Left lobe of liver (tissue), 2 donors: ENCODE measurements around the gene CPNE9. TPM values are rescaled to one million over a fixed set of nuclear protein-coding genes. Genes with fewer than 3 reads are reported as not detected.
A peak's percentile ranks its signal among the peaks of the same experiment; 100 is the strongest.

Source experiments
- ATAC-seq: fragments of 200-7000 bp; cut with Tn5 transposase; one replicate; pipeline ENCODE4 v1.9.1; 2020; ENCODE audit warnings: mild to moderate bottlenecking, moderate library complexity
- DNase-seq: peaks from one replicate; pipeline ENCODE4 v3.0.0-alpha.2; 2020; ENCODE audit warnings: low spot score
- total RNA-seq: library from RNA; stranded (reverse); gene quantifications from one replicate; pipeline ENCODE4 v1.2.1, GENCODE V29; 2021
- donor health status: DM: no; HTN: no; CAD: no; lungs with moderate emphysema.
- donor health status: DM: no; HTN: yes; CAD: no.

The CPNE9 gene
- total RNA-seq, 1 donor from 2014 or later = not detected

DNA sequence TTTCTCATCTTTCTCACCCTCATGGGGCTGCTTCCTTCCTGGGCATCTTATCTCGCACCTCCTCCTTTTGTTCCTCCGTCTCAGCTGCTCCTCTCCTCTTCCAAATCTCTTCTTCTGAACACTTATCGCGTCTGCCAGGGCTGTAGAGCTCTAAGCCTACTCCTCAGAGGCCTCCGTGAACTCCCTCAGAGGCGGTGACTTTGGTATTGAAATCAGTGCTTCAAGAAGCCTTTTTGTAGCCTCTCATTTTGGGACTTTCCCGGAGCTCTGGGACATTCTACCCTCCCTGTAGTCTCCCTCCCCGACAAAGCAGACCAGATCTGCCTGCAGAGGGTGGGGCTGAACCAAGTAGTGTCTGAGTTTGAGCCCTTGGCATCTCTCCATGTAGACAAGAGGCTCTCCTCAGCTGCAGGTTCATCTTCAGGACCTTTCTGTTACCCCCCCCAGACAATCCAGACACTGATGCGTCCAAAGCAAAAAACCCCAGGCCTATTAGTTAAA is 17.5 kb upstream of the CPNE9 start:
- DNase-seq = no peak
- ATAC-seq = no peak

DNA sequence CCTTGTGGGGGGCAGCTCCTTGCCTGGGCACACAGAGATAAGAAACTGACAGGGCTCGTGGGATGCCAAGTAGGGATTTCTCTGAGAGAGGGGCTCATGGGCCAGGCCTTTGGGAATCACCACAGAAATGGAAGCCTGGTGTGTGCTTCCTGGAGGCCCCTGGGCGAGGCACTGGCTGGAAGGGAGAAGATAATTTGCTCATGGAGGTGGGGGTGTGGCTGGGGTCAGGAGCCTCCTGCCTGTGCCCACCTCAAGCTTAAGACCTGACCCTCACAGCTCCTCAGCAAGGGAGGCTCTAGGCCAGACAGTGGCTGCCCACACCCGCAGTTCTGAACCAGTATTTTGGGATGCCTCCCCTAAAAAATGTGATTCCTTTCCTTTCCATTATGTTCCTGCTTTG is 16.9 kb upstream of the CPNE9 start:
- DNase-seq = no peak

DNA sequence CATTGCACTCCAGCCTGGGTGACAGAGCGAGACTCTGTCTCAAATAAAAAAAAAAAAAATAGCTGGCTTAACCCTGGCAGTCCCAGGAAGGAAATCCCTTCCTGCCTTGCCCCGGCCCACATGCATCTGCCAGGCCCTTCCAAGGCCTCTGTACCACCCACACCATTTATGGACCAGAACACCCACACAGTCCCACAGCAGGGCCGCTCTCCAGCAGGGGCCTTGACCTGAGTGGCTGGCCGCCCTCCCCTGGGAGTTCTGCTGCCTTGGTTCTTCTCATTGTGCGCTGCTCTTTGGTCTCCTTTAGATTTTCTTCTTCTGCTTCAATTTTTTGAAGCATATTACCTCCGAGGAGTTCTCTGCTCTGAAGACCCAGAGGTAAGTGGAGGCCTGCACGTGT is 16.1 kb upstream of the CPNE9 start:
- no peak for DNase-seq

More for the DNA sequence above, 16.9 kb upstream of the CPNE9 start:
- no peak for ATAC-seq

DNA sequence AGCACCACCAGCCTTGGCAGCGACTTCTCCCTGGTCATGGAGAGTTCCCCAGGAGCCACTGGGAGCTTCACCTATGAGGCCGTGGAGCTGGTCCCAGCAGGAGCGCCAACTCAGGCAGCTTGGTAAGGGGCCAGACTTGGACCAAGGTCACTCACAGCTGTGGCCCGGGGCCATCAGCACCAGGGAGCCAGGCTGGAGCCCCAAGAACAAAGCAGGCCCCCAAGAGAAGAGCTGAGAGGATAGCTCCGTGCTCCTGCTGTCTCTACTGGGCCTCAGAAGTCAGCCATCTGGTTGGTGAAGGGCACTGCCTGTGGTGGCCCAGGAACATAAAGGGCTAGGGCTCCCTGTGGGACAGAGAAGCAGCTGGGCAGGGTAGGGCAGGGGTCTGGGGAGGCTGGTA is 14.7 kb upstream of the CPNE9 start:
- no peak for DNase-seq
- ATAC-seq = no peak

More for the DNA sequence above, 16.1 kb upstream of the CPNE9 start:
- ATAC-seq = no peak

DNA sequence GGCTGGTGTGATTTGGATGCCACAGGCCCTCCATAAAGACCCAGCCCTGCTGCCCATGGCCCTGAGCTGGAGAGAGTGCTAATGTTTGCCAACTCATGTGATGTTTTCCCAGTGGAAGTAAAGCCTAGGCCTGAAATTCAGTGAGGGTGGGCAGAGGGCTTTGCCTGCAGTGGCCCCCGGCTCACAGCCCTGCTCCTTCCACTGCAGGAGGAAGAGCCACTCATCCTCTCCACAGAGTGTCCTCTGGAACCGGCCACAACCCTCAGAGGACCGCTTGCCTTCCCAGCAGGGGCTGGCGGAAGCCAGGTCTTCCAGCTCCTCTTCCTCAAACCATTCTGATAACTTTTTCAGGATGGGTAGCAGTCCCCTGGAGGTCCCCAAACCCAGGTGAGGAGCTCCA is 13.9 kb upstream of the CPNE9 start:
- DNase-seq (no peak), ATAC-seq (no peak)

DNA sequence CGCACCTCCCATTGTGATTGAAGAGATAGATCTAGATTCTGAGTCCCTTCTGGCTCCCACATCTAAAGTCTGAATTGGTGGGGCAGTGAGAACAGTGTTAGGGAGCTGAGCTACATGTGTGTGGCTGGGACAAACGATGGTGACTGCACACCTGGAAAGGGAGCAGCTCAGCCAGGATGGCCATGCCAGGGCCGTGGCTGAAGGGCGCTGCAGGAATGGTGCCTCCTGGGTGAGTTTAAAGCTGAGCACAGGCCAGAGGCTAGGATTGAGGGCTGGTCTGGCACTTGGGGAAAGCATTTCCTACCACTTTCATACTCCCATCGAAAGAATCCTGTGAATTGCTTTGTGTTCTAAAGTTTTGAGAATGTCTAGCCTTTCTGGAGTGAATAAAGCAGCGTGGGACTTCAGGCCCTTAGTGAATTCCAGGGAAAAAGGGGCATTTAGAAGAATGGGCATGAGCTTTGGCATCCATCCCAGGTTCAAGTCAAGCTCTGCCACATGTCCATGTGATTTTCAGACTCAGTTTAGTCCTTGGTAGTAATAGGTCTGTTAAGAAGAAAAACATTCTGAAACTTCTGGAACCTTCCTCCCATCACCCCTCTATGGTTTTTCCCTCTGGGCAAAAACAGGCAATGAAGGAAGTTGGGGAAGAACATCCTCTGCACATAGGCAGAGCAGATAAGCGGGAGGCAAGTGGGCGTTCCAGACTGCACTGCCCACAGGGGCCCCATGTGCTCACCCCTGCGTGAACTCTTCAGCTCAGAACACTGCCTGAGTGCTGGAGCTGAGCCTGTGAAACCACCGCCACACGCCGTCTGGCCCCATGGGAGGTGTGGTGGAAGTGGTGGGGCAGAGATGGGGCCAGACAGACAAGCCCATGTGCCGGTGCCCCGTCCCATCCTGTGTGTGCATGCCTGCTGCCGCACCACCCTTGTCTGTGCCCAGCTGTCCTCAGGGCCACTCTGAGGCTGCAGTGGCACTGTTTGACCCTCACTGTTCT is 12.9 kb upstream of the CPNE9 start:
- no peak for DNase-seq
- peak; percentile 34 for ATAC-seq

DNA sequence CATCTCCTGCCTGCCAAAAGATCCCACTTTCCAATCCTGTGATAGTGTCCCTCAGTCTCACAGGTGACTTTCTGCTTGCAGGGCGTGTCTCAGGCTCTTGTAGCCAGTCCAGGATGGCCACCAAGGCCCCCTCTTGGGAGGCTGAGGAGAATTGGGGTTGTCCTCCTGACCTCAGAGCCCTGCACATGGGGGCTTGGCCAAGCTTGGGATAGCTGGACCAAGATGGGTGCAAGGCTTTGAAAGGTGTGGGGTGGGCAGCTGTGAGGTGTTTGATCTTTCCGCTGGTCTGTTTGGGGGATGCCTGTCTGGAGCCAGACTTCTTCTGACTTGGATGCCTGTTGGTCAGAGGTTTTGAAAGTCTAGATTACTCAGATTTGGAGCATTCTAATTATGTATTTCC is 12.0 kb upstream of the CPNE9 start:
- DNase-seq = no peak
- no peak for ATAC-seq

DNA sequence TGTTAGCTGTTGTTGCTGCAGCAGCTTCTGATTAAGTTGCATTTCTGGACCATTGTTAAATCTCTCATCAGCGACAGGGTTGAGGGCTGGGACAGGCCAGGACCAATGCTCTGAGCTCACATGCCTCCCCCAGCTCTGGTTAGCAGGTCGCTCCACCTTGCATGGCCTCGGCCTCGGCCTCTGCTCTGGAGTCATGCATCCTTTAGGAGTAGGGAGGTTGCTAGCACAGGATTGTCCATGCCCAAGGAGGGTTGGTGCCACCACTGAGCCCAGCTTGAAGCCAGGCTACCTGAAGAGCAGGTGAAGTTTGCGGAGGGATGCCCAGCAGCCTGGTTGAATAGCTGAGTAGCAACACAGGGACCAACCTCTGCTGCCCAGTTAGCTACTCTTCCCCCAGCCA is 11.2 kb upstream of the CPNE9 start:
- ATAC-seq (no peak), DNase-seq (no peak)

DNA sequence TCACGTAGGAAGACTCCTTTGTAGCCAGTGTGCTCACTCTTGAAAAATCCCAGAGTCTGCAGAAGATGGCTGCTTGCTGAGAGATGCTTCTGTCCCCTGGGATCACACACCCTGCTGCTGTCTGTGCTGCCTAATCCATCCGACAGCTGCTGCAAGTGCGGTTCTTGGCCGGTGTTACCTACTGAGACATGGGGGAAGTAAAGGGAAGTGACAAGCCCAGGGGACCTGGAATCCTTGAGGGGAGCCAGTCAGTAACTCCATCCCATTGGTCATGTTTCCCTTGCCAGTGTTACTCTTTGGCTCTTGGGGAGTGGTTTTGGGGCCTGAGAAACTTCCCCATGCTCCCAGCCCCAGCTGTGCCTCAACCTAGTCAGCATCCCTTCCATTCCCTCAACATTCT is 8.3 kb upstream of the CPNE9 start:
- ATAC-seq = no peak
- DNase-seq = no peak

DNA sequence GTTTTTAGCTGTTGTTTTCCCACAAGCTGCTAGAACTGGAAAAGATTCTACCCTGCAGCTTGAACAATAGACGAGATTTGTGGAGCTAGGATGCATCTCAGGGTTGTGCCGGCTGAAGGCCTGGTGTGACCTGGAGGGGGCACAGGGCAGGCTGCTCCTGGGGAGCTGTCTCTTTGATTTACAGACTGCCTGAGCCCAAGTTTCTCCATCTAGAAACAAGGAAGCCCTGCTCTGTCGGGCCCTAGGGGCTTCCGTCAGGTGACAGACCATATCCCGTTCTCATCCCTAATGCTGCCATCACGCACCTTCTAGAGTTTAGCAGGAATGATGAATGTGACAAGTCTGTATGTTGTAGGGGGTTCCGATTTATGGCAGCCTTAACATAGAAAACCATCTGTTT is 7.9 kb upstream of the CPNE9 start:
- no peak for ATAC-seq

DNA sequence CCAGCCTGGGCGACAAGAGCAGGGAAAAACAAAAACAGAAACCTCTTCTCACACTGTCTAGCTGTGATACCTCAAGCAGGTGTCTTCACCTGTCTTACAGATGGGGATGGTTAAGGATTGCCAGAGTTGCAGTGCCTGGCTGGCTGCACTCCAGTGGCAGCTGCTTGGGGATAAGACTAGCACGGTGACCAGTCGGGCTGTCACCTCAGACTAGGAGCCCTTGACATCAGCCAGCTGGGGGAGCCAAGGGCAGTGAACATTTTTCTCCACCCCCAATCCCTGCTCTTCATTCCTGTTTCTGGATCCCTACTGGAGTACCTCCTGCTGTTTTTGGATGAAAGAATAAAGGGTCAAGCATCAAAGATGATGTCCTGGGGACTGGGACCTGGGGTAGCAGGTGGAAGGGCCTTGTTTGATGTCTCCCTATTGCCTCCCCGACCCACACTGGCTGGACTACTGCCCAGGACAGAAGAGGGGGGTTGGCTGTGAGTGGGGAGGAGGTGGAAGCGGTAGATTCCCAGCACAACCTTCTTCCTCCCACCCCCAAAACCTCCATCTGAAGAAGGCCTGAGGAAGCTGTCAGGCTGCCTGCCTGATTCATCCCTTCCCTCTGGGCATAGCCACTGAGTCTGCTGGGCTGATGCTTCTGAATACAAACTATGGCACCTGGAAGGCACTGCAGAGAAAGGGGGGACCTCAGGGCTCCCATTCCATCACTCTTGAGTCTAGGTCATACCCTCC is 7.0 kb upstream of the CPNE9 start:
- no peak for ATAC-seq
- DNase-seq = no peak

More for the DNA sequence above, 7.9 kb upstream of the CPNE9 start:
- no peak for DNase-seq

DNA sequence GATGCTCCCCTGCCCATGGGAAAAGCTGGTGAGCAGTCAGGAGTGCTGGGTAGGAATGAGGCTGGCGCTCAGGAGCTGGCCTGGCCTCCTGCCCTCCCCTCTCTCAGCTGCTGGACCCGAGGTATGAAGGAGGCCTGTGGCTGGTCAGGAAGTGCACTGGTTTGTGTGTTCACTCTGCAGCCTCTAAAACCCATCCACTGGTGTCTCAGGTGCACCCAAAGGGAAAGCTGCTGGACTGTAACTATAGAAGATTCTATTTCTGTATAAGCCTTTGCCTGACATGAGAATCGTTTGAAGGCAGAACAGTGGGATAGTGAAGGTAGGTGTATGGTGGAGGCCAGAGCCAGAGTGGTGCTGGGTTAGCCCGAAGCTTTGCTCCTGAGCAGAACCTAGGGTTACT is 5.7 kb upstream of the CPNE9 start:
- no peak for DNase-seq
- ATAC-seq = no peak

DNA sequence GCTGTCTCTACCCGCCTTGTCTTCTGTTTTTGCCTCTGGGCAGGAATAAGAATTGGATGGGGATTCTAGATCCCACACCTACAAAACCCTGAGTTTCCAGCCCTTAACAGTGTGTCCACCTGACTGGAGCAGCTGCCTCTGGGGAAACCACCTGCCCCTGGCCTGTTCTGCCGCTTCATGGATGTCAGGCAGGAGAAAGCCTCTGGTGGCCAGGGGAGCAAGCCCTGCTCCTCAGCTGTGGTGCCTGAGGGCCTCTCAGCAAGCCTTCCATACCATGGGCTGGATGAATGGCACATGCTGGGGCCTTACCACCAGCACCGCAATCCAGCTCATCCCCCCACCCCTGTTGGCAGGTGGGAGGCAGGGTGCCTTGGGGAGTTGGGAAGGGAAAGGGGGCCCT is 5.3 kb upstream of the CPNE9 start:
- DNase-seq (no peak), ATAC-seq (no peak)

DNA sequence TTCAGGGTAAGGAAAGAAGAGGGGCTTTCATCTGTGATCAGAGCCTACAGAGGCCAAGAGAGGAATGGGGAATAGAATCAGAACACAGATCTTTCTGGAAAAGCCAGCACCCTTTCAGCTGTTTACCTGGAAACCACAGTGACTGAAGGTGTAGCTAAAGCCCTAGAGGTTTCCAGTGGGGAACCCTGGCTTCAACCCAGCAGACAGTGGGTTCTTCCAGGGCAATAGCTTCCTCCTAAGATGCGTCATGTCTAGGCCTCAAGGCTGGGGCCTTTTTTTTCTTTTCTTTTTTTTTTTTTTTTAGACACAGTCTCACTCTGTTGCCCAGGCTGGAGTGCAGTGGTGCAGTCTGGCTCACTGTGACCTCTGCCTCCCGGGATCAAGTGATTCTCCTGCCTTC is 3.1 kb upstream of the CPNE9 start:
- ATAC-seq = no peak
- no peak for DNase-seq

DNA sequence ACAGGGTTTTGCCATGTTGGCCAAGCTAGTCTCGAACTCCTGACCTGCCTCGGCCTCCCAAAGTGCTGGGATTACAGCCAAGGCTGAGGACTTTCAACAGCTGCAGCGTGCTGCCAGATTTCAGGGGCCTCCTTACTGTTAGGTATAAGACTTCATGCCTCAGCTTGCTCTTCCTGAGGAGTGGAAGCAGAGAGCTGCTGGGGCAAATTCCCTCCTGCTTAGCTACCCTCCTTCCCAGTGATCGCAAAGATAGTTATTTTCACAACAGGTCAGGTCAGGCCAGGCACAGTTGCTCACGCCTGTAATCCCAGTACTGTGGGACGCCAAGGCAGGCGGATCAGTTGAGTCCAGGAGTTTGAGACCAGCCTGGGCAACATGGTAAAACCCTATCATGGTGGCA is 2.6 kb upstream of the CPNE9 start:
- DNase-seq = no peak
- no peak for ATAC-seq

DNA sequence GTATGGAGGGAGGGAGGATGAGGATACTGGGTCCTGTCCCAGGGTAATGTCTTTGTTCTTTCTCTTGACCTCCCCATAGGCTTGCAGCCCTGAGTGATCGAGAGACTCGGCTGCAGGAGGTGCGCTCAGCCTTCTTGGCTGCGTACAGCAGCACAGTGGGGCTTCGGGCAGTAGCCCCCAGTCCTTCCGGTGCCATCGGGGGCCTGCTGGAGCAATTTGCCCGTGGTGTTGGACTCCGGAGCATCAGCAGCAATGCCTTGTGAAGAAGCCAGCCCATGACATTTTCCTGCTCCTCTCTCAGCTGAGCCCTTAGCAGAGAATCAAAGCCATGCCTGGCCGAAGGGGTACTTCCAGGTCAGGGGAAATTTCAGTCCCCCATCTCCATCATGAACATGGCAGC is 1.9 kb upstream of the CPNE9 start:
- ATAC-seq = no peak
- no peak for DNase-seq

DNA sequence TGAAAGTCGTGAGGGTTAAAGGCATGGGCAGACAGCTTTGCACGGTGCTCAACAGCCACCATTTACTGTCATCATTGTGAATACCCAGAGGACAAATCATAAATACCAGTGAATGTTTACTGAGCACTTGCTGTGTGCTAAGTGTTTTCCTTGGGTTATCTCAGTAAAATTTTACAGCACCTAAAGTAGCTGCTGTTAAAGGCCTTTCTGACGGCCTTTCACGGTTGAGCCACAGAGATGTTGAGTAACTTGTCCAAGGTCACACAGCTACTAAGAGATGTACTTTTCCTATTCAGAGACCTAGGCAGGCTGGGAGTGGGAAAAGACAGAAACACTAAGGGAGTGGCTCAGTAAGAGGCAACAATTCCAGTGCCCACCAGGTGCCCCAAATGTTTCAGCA is 393 bp upstream of the CPNE9 start:
- DNase-seq (no peak), ATAC-seq (no peak)

DNA sequence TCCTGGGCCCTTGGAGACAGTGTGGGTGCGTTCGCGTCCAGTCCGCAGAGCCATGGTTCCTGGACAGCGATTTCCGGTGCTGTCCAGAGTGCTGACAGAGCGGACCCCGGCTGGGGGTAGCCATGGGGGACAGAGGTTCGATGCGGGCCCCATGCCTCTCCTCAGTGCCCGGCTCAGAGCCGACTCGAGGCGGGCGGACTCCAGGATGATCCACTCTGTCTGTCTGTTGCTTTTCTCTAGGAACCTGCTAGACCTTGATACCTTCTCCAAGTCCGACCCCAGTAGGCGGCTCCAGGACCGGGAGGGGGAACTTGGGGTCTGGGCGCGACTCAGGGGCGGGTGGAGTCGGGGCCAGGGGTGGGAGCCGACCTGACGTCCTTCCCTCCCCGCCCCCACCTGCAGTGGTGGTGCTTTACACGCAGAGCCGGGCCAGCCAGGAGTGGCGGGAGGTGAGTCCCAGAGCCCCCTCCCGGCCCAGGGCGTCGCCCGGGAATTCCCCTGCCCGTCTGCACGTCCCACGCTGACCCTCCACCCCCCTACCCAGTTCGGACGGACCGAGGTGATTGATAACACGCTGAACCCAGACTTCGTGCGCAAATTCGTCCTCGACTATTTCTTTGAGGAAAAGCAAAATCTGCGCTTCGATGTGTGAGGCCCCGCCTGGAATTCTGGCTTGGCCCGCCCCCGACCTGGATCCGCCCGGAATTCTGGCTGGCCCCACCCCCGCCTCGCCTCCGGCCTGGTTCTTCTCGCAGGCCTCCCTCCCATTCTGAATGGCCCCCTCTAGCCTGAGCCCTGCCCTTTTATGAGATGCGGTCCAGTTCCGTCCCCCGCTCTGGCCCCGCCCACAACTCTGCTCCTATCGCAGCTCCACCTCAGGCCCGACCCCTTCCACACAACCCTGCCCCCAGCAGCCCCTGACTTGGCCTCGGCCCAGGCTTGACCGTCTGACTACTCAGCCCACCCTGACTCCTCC is 1.0 kb downstream of the CPNE9 start:
- DNase-seq = no peak
- ATAC-seq = peak; percentile 61

DNA sequence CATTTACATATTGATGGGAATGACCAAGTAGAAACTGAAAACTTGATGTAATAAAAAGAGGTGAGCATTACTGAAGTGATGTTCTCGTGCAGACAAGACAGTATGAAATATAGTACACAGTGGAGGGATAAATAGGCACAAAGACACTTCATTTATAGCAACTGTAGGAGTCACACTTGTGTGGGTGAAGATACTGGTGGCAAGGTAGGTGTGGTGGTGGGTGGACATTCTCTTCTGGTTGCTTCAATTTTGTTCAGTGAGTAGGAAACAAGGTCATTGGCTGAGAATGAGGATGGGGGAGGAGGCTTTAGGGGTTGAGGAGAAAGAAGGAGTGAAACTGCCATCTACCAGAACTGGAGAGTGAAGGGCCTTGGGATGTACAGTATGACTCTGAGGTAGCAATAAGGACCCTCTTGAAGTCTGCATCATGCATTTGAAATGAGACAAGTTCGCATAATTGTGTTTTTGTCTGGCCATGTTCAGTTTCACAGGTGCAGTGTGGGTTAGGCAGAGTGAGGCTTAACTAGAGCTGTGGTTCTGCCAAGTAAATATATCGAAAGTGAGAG is 6.6 kb downstream of the CPNE9 start:
- ATAC-seq (no peak), DNase-seq (no peak)

DNA sequence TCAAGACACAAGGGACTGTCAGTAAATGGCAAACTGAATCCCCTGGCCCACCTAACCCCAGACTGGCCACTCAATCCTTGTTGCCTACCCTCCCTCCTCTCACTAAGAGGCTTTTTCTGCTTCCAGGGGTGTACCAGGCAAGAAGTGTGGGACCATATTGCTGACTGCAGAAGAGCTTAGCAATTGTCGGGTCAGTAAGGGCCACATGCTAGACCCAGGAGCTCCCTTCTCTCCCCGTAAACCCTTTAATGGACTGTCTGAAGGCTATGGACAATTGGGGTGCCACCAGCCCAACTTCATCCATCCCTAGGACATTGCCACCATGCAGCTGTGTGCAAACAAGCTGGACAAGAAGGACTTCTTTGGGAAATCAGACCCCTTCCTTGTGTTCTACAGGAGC is 8.8 kb downstream of the CPNE9 start:
- DNase-seq (no peak), ATAC-seq (no peak)
